ENCODE data around the gene NEGR1.

NEGR1 gene

GRCh38 chr1:72281144-72281543 is 1.2 kb downstream of the NEGR1 start:
- no peak for DNase-seq (ENCODE audit: low read depth)
- no peak overlapping the region for H3K4me3 ChIP-seq (replicated peaks; ENCODE audit: low read depth, low read length)
- TF ChIP-seq, protein P1, sequence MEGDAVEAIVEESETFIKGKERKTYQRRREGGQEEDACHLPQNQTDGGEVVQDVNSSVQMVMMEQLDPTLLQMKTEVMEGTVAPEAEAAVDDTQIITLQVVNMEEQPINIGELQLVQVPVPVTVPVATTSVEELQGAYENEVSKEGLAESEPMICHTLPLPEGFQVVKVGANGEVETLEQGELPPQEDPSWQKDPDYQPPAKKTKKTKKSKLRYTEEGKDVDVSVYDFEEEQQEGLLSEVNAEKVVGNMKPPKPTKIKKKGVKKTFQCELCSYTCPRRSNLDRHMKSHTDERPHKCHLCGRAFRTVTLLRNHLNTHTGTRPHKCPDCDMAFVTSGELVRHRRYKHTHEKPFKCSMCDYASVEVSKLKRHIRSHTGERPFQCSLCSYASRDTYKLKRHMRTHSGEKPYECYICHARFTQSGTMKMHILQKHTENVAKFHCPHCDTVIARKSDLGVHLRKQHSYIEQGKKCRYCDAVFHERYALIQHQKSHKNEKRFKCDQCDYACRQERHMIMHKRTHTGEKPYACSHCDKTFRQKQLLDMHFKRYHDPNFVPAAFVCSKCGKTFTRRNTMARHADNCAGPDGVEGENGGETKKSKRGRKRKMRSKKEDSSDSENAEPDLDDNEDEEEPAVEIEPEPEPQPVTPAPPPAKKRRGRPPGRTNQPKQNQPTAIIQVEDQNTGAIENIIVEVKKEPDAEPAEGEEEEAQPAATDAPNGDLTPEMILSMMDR (IDR thresholded peaks at IDR 0.05; ENCODE audit: low read length, missing control alignments): no peak

GRCh38 chr1:72280711-72281110 is 1.6 kb downstream of the NEGR1 start:
- TF ChIP-seq, protein P1 (IDR thresholded peaks at IDR 0.05; ENCODE audit: low read length, missing control alignments): no peak
- no peak overlapping the region for H3K4me3 ChIP-seq (replicated peaks; ENCODE audit: low read depth, low read length)
- DNase-seq (ENCODE audit: low read depth): no peak

- TF ChIP-seq, protein P1 (IDR thresholded peaks at IDR 0.05; ENCODE audit: low read length, missing control alignments): no peak
- DNase-seq (ENCODE audit: low read depth): no peak
- no peak overlapping the region for H3K4me3 ChIP-seq (replicated peaks; ENCODE audit: low read depth, low read length)
These were observed 2.2 kb downstream of the NEGR1 start for GRCh38 chr1:72280131-72280530.

DNA sequence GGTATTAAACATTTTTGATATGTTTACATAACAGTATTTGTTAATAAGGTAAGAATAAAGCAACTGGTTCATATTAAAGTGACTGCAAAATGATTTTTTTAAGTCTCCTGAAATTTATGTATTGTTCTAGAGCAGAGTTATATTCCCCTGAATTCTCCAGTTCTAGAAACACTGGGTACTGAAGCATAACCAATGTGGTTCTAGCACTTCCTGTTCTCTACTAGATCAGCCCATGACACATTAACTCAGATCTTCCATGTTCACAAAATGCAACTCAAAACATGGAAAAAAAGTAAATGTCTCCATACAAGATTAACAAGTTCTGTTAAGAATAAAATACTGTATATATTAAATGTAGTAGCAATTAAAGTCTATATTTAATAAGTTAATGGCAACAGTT is 3.9 kb downstream of the NEGR1 start:
- TF ChIP-seq, protein P1 (IDR thresholded peaks at IDR 0.05; ENCODE audit: low read length, missing control alignments): no peak
- H3K4me3 ChIP-seq (replicated peaks; ENCODE audit: low read depth, low read length): no peak overlapping the region
- no peak for DNase-seq (ENCODE audit: low read depth)

DNA sequence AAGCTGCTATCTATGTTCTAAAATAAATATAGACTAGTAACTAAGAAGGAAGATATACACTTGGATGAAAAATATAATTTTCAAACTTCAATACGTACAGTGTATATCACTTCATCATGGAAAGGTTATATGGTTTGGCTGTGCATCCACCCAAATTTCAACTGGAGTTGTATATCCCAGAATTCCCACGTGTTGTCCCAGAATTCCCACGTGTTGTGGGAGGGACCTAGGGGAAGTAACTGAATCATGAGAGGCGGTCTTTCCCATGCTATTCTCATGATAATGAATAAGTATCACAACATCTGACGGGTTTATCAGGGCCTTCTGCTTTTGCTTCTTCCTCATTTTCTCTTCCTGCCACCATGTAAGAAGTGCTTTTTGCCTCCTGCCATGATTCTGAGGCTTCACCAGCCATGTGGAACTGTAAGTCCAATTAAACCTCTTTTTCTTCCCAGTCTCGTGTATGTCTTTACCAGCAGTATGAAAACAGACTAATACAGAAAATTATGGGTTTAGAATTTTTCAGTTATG is 10.7 kb downstream of the NEGR1 start:
- TF ChIP-seq, protein P1 (IDR thresholded peaks at IDR 0.05; ENCODE audit: low read length, missing control alignments): no peak
- no peak for DNase-seq (ENCODE audit: low read depth)
- H3K4me3 ChIP-seq (replicated peaks; ENCODE audit: low read depth, low read length): no peak overlapping the region

DNA sequence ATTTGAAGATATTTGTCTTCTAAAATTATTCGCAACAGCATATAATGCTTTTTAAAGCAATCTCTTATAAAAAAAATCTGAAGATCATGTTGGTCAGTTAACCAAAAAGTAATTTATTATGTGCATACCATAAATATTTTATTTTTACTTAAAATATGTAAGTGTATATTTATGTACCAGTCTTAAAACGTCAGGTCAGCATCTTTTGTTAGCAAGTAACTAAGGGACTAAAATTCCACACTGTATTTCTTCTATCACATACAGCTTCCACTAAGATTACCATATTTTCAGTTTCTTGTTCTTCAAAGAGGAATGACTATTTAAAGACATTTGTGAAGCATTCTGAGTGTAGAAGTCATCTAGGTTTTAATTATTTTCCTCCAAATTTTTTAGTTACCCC is 19.6 kb downstream of the NEGR1 start:
- DNase-seq (ENCODE audit: low read depth): no peak
- TF ChIP-seq, protein P1 (IDR thresholded peaks at IDR 0.05; ENCODE audit: low read length, missing control alignments): no peak
- H3K4me3 ChIP-seq (replicated peaks; ENCODE audit: low read depth, low read length): no peak overlapping the region

GRCh38 chr1:72253132-72253531 is 29.2 kb downstream of the NEGR1 start:
- no peak for DNase-seq (ENCODE audit: low read depth)
- no peak overlapping the region for H3K4me3 ChIP-seq (replicated peaks; ENCODE audit: low read depth, low read length)
- TF ChIP-seq, protein P1 (IDR thresholded peaks at IDR 0.05; ENCODE audit: low read length, missing control alignments): no peak
